Adrenal gland (tissue), 5 donors: Measurements from ENCODE around the gene RPS2.

Source experiments
- CTCF ChIP-seq, 6 experiments: fragments of 450-650 bp in 4 of 6; fragments of 200-600 bp in 2 of 6; sonication (generic) in 1 of 6; IDR thresholded peaks; 1 replicate in 5 of 6; 2 replicates in 1 of 6; pipeline versions ENCODE4 v1.5.1 to v1.8.0; 2016 to 2021; ENCODE audit warnings: antibody characterized with exemption in 6 of 6, mild to moderate bottlenecking in 2 of 6, moderate library complexity in 1 of 6
- POLR2A ChIP-seq, 2 donors: fragments of 450-650 bp; IDR thresholded peaks; one replicate each; pipeline ENCODE4 v1.6.1; 2017; ENCODE audit warnings: antibody characterized with exemption in 2 of 2, mild to moderate bottlenecking in 2 of 2, moderate library complexity in 1 of 2
- donor health status: DM: no; HTN: no; CAD: no.

- TF ChIP-seq CTCF (IDR thresholded peaks at IDR 0.05), result peak in 3 of 6 experiments; percentile 18 to 37 (median 20)
- TF ChIP-seq POLR2A (IDR thresholded peaks at IDR 0.05), result peak; percentile 51 to 54
Measured at GRCh38 chr16:1983544-1984346, 19.1 kb upstream of the RPS2 start, which contains the start of gene GFER.
